ENCODE results near the gene ASCC2.

Gene ASCC2

GRCh38 chr22:29767171-29768051 is 70.7 kb downstream of the ASCC2 start, which contains the start of gene UQCR10:
Gene UQCR10, plus strand, starts transcription at chr22:29767369. Its CDS starts 30 bp downstream, at chr22:29767399.
- no peak for TF ChIP-seq EP300 (IDR thresholded peaks at IDR 0.05; ENCODE audit: borderline replicate concordance)
- no peak for TF ChIP-seq ZBTB7A (IDR thresholded peaks at IDR 0.05; ENCODE audit: low read depth)
- peak; percentile 96 for TF ChIP-seq YY1 (IDR thresholded peaks at IDR 0.05; ENCODE audit: low read depth)
- peak; percentile 57 for TF ChIP-seq MAX (IDR thresholded peaks at IDR 0.05)
- TF ChIP-seq FOXM1 (IDR thresholded peaks at IDR 0.05; ENCODE audit: borderline replicate concordance, low read depth), result no peak
- TF ChIP-seq CREB1 (IDR thresholded peaks at IDR 0.05; ENCODE audit: low read depth), result peak; percentile 31; the same call in 1 of the 2 replicates
- peak; percentile 93 for TF ChIP-seq TAF1 (IDR thresholded peaks at IDR 0.05; ENCODE audit: low read depth)
- TF ChIP-seq TCF12 (IDR thresholded peaks at IDR 0.05; ENCODE audit: low read depth), result peak; percentile 21; the same call in 1 of the 2 replicates
- no peak for TF ChIP-seq EGR1 (IDR thresholded peaks at IDR 0.05)

- TF ChIP-seq EP300 (IDR thresholded peaks at IDR 0.05; ENCODE audit: borderline replicate concordance), result no peak
- TF ChIP-seq FOXM1 (IDR thresholded peaks at IDR 0.05; ENCODE audit: borderline replicate concordance, low read depth), result no peak
- peak; percentile 43; the same call in 1 of the 2 replicates for TF ChIP-seq TCF12 (IDR thresholded peaks at IDR 0.05; ENCODE audit: low read depth)
- TF ChIP-seq EGR1 (IDR thresholded peaks at IDR 0.05), result no peak
- no peak for TF ChIP-seq REST (IDR thresholded peaks at IDR 0.05; ENCODE audit: low read depth)
- no peak for TF ChIP-seq USF1 (IDR thresholded peaks at IDR 0.05)
- 0 out of 2 replicates have a peak, but pooled peaks have one; percentile 11 for TF ChIP-seq YY1 (IDR thresholded peaks at IDR 0.05; ENCODE audit: low read depth)
- TF ChIP-seq RAD21 (IDR thresholded peaks at IDR 0.05; ENCODE audit: low read depth), result 0 out of 2 replicates have a peak, but pooled peaks have one; percentile 2
- TF ChIP-seq CEBPB (IDR thresholded peaks at IDR 0.05), result no peak
- no peak for TF ChIP-seq NFIC (IDR thresholded peaks at IDR 0.05)
- peak; percentile 24; the same call in 1 of the 2 replicates for TF ChIP-seq TAF1 (IDR thresholded peaks at IDR 0.05; ENCODE audit: low read depth)
- TF ChIP-seq ZBTB7A (IDR thresholded peaks at IDR 0.05; ENCODE audit: low read depth), result 0 out of 2 replicates have a peak, but pooled peaks have one; percentile 13
- no peak; the same call in 1 of the 2 replicates for TF ChIP-seq TEAD4 (IDR thresholded peaks at IDR 0.05)
- peak; percentile 48; the same call in 1 of the 2 replicates for TF ChIP-seq CREB1 (IDR thresholded peaks at IDR 0.05; ENCODE audit: low read depth)
- TF ChIP-seq MAX (IDR thresholded peaks at IDR 0.05), result peak; percentile 56; the same call in 1 of the 2 replicates
Measured at GRCh38 chr22:29766632-29767170, 71.4 kb downstream of the ASCC2 start, which contains the start of gene ZMAT5. Gene ZMAT5, minus strand, starts transcription at chr22:29767007. Its CDS starts 18,463 bp downstream, at chr22:29748544.

- no peak for TF ChIP-seq TCF12 (IDR thresholded peaks at IDR 0.05; ENCODE audit: low read depth)
- TF ChIP-seq FOXM1 (IDR thresholded peaks at IDR 0.05; ENCODE audit: borderline replicate concordance, low read depth), result no peak
- TF ChIP-seq EP300 (IDR thresholded peaks at IDR 0.05; ENCODE audit: borderline replicate concordance), result no peak
- TF ChIP-seq CEBPB (IDR thresholded peaks at IDR 0.05), result no peak
- TF ChIP-seq REST (IDR thresholded peaks at IDR 0.05; ENCODE audit: low read depth), result no peak
- no peak for TF ChIP-seq NFIC (IDR thresholded peaks at IDR 0.05)
- TF ChIP-seq TEAD4 (IDR thresholded peaks at IDR 0.05), result no peak
- no peak for TF ChIP-seq CREB1 (IDR thresholded peaks at IDR 0.05; ENCODE audit: low read depth)
- no peak for TF ChIP-seq EGR1 (IDR thresholded peaks at IDR 0.05)
- no peak for TF ChIP-seq YY1 (IDR thresholded peaks at IDR 0.05; ENCODE audit: low read depth)
Measured at GRCh38 chr22:29765905-29766631, 72.0 kb downstream of the ASCC2 start.

GRCh38 chr22:29762263-29762662 is 75.8 kb downstream of the ASCC2 start:
- TF ChIP-seq RAD21 (IDR thresholded peaks at IDR 0.05; ENCODE audit: low read depth) (no peak), ZBTB7A (IDR thresholded peaks at IDR 0.05; ENCODE audit: low read depth) (no peak), MAX (IDR thresholded peaks at IDR 0.05) (no peak), FOXM1 (IDR thresholded peaks at IDR 0.05; ENCODE audit: borderline replicate concordance, low read depth) (no peak), TCF12 (IDR thresholded peaks at IDR 0.05; ENCODE audit: low read depth) (no peak), REST (IDR thresholded peaks at IDR 0.05; ENCODE audit: low read depth) (no peak)
